HepG2 (cell line): ENCODE measurements around the gene BAHCC1. TPM values are rescaled to one million over a fixed set of nuclear protein-coding genes. Genes with fewer than 3 reads are reported as not detected.

Experiments used
- ELF4 ChIP-seq: sonication (generic); formaldehyde crosslinking; IDR thresholded peaks from 2 replicates; pipeline ENCODE4 v1.5.0; 2020; ENCODE audit warnings: missing genetic modification reagents, mild to moderate bottlenecking, moderate library complexity, borderline replicate concordance
- GATAD1 ChIP-seq: IDR thresholded peaks from 2 replicates; pipeline ENCODE4 v1.6.1; 2016; ENCODE audit warnings: missing genetic modification reagents, missing compliant biosample characterization
- NCOA1 ChIP-seq: sonication (generic); formaldehyde crosslinking; IDR thresholded peaks from 2 replicates; pipeline ENCODE4 v1.9.0; 2021; ENCODE audit warnings: missing genetic modification reagents
- NFE2 ChIP-seq: sonication (generic); formaldehyde crosslinking; IDR thresholded peaks from 2 replicates; pipeline ENCODE4 v1.4.0; 2020; ENCODE audit warnings: missing genetic modification reagents
- PRMT3 ChIP-seq: sonication (generic); formaldehyde crosslinking; IDR thresholded peaks from 2 replicates; pipeline ENCODE4 v1.8.1; 2022; ENCODE audit warnings: low read depth, mild to moderate bottlenecking, moderate library complexity, missing genetic modification reagents, borderline replicate concordance
- PRPF4 ChIP-seq: fragments of 200-400 bp; formaldehyde crosslinking; IDR thresholded peaks from 2 replicates; pipeline ENCODE4 v1.6.1; 2016; ENCODE audit warnings: low read length, low read depth; ENCODE audit not compliant: poor library complexity, severe bottlenecking
- RBM39 ChIP-seq: fragments of 200-400 bp; formaldehyde crosslinking; IDR thresholded peaks from one replicate; pipeline ENCODE4 v1.6.1; 2018; ENCODE audit warnings: antibody characterized with exemption, mild to moderate bottlenecking, low read depth, low read length; ENCODE audit not compliant: poor library complexity, severe bottlenecking
- ZMYM3 ChIP-seq: sonication (generic); formaldehyde crosslinking; IDR thresholded peaks from 2 replicates; pipeline ENCODE4 v1.5.1; 2020; ENCODE audit warnings: mild to moderate bottlenecking, missing genetic modification reagents
- ZNF264 ChIP-seq: sonication (generic); formaldehyde crosslinking; IDR thresholded peaks from 2 replicates; pipeline ENCODE4 v1.4.0; 2020; ENCODE audit warnings: missing genetic modification reagents
- ZNF317 ChIP-seq: sonication (generic); formaldehyde crosslinking; IDR thresholded peaks from 2 replicates; pipeline ENCODE4 v1.5.0; 2020; ENCODE audit warnings: mild to moderate bottlenecking, missing genetic modification reagents
- ZNF468 ChIP-seq: sonication (generic); formaldehyde crosslinking; IDR thresholded peaks from 2 replicates; pipeline ENCODE4 v1.8.0; 2022; ENCODE audit warnings: mild to moderate bottlenecking, moderate library complexity, missing genetic modification reagents
- ZNF878 ChIP-seq: sonication (generic); formaldehyde crosslinking; IDR thresholded peaks from 2 replicates; pipeline ENCODE4 v1.8.1; 2023; ENCODE audit warnings: mild to moderate bottlenecking, missing genetic modification reagents, moderate library complexity
- ZSCAN22 ChIP-seq: sonication (generic); formaldehyde crosslinking; IDR thresholded peaks from 2 replicates; pipeline ENCODE4 v1.4.0; 2020; ENCODE audit warnings: mild to moderate bottlenecking, missing genetic modification reagents
- polyA plus RNA-seq, 8 experiments: library from polyadenylated mRNA; depleted of rRNA in 3 of 8; stranded (reverse) in 7 of 8; unstranded in 1 of 8; fragments of >200 nt; fragmentation: Illumina TruSeq in 4 of 8; extraction: Trizol in 4 of 8; gene quantifications; 2 replicates each; pipeline versions ENCODE4 v1.2.1 to v1.2.3, GENCODE V29; 2011 to 2016; ENCODE audit warnings: low read depth in 4 of 8, missing spikeins in 1 of 8, mixed read lengths in 1 of 8; ENCODE audit not compliant: insufficient read depth in 1 of 8
- total RNA-seq, 5 experiments: library from RNA; depleted of rRNA; stranded (reverse); fragments of >200 nt; fragmentation: Illumina TruSeq; extraction: Trizol; gene quantifications; 2 replicates each; pipeline ENCODE4 v1.2.3, GENCODE V29; 2016; ENCODE audit warnings: low read depth in 1 of 5
- TF ChIP-seq, protein P1 (sequence below): sonication (generic); formaldehyde crosslinking; IDR thresholded peaks from 2 replicates; pipeline ENCODE4 v1.5.0; 2020; ENCODE audit warnings: missing genetic modification reagents
- TF ChIP-seq, protein P2 (sequence below): sonication (generic); formaldehyde crosslinking; IDR thresholded peaks from 2 replicates; pipeline ENCODE4 v1.8.0; 2022; ENCODE audit warnings: missing genetic modification reagents, mild to moderate bottlenecking, inconsistent platforms, borderline replicate concordance
- TF ChIP-seq, protein P3 (sequence below): sonication (generic); formaldehyde crosslinking; IDR thresholded peaks from 2 replicates; pipeline ENCODE4 v1.4.0; 2020; ENCODE audit warnings: missing genetic modification reagents
- TF ChIP-seq, protein P4 (sequence below): IDR thresholded peaks from 2 replicates; pipeline ENCODE4 v1.6.1; 2016; ENCODE audit warnings: low read depth, missing genetic modification reagents, missing compliant biosample characterization
- TF ChIP-seq, protein P5 (sequence below): sonication (generic); IDR thresholded peaks from 2 replicates; pipeline ENCODE4 v1.6.1; 2016; ENCODE audit warnings: low read depth, borderline replicate concordance

The BAHCC1 gene
- total and polyA plus RNA-seq, 2 of the 13 experiments (the other 11 are each of a cell fraction or from before 2014, with no cell fraction given) = 1.4 to 1.7 TPM

DNA sequence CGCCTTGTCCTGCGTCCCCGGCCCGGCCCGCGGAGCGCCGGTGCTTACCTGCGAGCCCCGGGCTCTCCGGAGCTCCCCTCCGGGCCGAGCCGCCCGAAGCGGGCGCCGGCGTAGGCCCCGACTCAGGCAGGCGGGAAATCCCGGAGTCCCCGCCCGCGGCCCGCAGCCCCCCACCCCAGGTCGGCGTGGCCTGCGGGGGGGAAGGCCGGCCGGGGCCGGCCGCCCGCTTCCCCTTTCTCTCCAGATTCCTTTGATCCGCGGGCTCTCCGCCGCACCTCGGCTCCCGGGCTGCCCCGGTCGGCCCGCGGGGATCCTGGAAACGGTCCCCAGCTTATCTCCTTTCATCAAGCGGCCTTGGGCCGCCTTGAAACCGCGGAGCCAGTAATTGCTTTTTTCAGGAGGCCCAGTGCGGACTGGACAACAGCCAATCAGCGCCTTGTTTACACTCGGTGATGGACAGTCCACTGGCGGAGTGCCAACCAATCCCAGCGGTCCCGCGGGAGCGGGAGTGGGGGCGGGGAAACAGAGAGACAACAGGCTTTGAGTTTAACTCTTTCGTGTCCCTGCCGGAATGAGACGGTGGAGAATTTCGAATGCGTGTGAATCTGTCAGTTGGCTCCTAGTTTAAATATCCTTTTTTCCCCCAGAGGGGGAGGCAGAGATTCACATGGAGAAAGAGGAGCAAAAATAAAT, 1.4 kb upstream of the BAHCC1 start (continued):
- TF ChIP-seq NCOA1 (CRISPR knock-in tag) = peak; percentile 82; the same call in 1 of the 2 replicates
- peak; percentile 77 for TF ChIP-seq GATAD1
- 0 out of 2 replicates have a peak, but pooled peaks have one; percentile 12 for TF ChIP-seq ELF4
- TF ChIP-seq, protein P1, sequence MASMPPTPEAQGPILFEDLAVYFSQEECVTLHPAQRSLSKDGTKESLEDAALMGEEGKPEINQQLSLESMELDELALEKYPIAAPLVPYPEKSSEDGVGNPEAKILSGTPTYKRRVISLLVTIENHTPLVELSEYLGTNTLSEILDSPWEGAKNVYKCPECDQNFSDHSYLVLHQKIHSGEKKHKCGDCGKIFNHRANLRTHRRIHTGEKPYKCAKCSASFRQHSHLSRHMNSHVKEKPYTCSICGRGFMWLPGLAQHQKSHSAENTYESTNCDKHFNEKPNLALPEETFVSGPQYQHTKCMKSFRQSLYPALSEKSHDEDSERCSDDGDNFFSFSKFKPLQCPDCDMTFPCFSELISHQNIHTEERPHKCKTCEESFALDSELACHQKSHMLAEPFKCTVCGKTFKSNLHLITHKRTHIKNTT (CRISPR knock-in tag) = no peak
- no peak for TF ChIP-seq NFE2
- TF ChIP-seq ZSCAN22 (CRISPR knock-in tag) = no peak
- TF ChIP-seq ZMYM3 (CRISPR knock-in tag) = peak; percentile 88
- no peak for TF ChIP-seq PRMT3 (CRISPR knock-in tag)
- TF ChIP-seq, protein P2, sequence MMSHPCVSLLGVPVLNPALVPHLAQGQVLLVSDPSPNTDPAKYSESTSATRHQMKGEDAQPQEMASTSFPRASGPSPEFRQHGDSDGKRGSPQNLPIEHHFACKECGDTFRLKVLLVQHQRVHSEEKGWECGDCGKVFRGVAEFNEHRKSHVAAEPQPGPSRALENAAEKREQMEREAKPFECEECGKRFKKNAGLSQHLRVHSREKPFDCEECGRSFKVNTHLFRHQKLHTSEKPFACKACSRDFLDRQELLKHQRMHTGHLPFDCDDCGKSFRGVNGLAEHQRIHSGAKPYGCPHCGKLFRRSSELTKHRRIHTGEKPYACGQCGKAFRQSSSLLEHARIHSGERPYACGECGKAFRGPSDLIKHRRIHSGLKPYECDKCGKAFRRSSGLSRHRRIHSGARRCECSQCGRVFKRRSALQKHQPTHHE = 0 out of 2 replicates have a peak, but pooled peaks have one; percentile 36
- TF ChIP-seq ZNF264 (CRISPR knock-in tag) = no peak; the same call in 1 of the 2 replicates
- TF ChIP-seq PRPF4 = no peak
- TF ChIP-seq RBM39 = peak; percentile 99
- TF ChIP-seq, protein P3, sequence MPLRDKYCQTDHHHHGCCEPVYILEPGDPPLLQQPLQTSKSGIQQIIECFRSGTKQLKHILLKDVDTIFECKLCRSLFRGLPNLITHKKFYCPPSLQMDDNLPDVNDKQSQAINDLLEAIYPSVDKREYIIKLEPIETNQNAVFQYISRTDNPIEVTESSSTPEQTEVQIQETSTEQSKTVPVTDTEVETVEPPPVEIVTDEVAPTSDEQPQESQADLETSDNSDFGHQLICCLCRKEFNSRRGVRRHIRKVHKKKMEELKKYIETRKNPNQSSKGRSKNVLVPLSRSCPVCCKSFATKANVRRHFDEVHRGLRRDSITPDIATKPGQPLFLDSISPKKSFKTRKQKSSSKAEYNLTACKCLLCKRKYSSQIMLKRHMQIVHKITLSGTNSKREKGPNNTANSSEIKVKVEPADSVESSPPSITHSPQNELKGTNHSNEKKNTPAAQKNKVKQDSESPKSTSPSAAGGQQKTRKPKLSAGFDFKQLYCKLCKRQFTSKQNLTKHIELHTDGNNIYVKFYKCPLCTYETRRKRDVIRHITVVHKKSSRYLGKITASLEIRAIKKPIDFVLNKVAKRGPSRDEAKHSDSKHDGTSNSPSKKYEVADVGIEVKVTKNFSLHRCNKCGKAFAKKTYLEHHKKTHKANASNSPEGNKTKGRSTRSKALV (CRISPR knock-in tag) = peak; percentile 87
- TF ChIP-seq ZNF878 (CRISPR knock-in tag) = peak; percentile 45; the same call in 1 of the 2 replicates
- TF ChIP-seq ZNF317 (CRISPR knock-in tag) = no peak
- TF ChIP-seq, protein P4, sequence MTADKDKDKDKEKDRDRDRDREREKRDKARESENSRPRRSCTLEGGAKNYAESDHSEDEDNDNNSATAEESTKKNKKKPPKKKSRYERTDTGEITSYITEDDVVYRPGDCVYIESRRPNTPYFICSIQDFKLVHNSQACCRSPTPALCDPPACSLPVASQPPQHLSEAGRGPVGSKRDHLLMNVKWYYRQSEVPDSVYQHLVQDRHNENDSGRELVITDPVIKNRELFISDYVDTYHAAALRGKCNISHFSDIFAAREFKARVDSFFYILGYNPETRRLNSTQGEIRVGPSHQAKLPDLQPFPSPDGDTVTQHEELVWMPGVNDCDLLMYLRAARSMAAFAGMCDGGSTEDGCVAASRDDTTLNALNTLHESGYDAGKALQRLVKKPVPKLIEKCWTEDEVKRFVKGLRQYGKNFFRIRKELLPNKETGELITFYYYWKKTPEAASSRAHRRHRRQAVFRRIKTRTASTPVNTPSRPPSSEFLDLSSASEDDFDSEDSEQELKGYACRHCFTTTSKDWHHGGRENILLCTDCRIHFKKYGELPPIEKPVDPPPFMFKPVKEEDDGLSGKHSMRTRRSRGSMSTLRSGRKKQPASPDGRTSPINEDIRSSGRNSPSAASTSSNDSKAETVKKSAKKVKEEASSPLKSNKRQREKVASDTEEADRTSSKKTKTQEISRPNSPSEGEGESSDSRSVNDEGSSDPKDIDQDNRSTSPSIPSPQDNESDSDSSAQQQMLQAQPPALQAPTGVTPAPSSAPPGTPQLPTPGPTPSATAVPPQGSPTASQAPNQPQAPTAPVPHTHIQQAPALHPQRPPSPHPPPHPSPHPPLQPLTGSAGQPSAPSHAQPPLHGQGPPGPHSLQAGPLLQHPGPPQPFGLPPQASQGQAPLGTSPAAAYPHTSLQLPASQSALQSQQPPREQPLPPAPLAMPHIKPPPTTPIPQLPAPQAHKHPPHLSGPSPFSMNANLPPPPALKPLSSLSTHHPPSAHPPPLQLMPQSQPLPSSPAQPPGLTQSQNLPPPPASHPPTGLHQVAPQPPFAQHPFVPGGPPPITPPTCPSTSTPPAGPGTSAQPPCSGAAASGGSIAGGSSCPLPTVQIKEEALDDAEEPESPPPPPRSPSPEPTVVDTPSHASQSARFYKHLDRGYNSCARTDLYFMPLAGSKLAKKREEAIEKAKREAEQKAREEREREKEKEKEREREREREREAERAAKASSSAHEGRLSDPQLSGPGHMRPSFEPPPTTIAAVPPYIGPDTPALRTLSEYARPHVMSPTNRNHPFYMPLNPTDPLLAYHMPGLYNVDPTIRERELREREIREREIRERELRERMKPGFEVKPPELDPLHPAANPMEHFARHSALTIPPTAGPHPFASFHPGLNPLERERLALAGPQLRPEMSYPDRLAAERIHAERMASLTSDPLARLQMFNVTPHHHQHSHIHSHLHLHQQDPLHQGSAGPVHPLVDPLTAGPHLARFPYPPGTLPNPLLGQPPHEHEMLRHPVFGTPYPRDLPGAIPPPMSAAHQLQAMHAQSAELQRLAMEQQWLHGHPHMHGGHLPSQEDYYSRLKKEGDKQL (CRISPR knock-in tag) = peak; percentile 83
- TF ChIP-seq, protein P5, sequence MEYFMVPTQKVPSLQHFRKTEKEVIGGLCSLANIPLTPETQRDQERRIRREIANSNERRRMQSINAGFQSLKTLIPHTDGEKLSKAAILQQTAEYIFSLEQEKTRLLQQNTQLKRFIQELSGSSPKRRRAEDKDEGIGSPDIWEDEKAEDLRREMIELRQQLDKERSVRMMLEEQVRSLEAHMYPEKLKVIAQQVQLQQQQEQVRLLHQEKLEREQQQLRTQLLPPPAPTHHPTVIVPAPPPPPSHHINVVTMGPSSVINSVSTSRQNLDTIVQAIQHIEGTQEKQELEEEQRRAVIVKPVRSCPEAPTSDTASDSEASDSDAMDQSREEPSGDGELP = 0 out of 2 replicates have a peak, but pooled peaks have one; percentile 63
- no peak for TF ChIP-seq ZNF468 (CRISPR knock-in tag)
